GM18870 (cell line): ENCODE data around the gene SLC39A8.

Source experiments
- ATAC-seq: cut with Tn5 transposase; IDR thresholded peaks from one replicate; pipeline ENCODE4 v1.9.1; 2021; ENCODE audit warnings: moderate library complexity; ENCODE audit not compliant: unreplicated experiment

Gene SLC39A8

DNA sequence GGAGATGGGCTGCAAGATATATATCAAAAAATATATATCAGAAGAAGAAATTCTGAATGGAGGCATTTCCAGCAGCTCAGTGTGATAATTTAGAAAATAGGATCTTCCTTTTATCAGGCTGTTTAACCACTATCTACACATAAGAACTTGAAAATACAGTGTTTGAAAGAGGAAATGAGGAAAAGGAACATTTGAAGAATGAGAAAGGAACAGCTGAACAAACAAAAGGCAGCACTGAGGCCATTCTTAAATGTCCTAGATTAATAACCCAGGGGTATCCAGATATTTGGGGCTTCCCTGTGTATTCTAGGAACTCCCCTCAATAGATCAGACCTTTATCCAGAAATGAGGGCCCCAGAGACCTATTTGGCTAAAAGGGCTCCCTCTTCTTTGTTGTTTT, 4.1 kb downstream of the SLC39A8 start:
- no peak for ATAC-seq

- ATAC-seq, result no peak
Measured at GRCh38 chr4:102339018-102339417, 6.3 kb downstream of the SLC39A8 start.

- ATAC-seq, result no peak
Measured at GRCh38 chr4:102338405-102338804, 6.9 kb downstream of the SLC39A8 start.

DNA sequence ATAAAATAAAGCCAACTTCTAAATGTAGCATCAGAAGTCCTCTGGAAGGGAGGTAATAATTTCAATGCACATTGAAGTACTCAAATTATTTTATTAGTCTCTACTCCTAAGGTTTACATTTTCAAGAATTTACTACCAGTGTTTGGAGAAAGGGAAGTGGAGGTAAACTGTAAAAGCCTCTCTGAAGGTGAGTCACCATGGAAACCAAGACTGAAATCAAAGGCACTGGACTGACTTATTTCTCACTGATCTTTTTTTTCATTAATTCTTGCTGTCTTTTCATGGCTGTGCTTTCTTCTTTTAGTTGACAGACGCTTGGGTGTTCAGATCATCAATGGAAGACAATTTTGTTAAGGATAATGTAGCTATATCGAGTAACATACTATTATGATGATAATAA, 9.7 kb downstream of the SLC39A8 start:
- ATAC-seq, result no peak

GRCh38 chr4:102334624-102335023, 10.7 kb downstream of the SLC39A8 start:
- ATAC-seq, result no peak

DNA sequence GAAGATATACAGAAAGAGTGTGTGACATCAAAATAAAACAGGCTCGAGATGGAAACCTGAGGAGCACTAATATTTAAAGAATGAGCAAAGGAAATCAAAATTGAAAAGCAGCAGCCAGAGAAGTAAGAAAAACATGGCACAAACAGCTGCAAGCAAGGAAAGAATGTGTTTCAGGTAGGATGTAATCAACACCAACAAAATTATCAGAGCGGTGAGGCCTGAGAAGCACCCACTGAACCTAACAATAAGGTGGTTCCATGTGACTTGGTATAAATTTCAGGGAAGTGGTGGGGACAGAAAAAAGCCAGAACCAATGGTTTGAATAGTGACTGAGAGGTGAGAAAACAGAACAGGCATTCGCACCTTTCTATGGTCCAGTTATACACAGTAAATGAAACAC, 11.5 kb downstream of the SLC39A8 start:
- no peak for ATAC-seq

GRCh38 chr4:102328045-102328444, 17.2 kb downstream of the SLC39A8 start:
- no peak for ATAC-seq

DNA sequence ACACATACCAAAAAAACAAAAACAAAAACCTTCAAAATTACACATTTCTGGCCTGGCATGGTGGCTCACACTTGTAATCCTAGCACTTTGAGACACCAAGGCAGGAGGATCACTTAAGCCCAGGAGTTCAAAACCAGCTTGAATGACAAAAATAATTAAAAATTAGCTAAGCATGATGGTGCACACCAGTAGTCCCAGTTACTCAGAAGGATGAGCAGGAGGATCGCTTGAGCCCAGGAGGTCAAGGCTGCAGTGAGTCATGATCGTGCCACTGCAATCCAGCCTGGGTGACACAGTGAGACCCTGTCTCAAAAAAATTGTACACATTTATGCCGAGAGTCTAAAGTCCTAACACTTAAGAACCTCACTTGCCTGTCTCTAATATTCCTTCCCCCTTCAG, 18.3 kb downstream of the SLC39A8 start:
- ATAC-seq, result no peak

- ATAC-seq, result no peak
Measured at GRCh38 chr4:102324730-102325129, 20.6 kb downstream of the SLC39A8 start.

DNA sequence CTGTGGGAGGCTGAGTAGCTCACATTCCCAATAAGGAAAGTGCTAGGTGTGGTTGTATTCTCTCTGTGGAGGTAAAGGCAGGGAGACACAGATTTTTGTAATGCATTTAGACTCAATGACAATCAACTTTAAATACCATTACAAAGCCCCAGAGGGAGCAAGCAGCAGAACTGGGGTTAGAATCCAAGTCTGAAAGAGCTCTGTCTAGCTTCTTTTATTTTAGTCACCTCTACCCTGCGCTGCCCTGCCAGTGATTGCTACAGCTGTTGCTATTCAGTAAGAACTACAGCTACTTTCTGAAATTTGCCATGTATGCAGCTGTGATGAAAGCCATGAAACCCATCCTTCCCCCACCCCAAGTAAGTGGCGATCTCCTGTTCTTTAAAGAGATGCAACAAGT, 22.5 kb downstream of the SLC39A8 start:
- no peak for ATAC-seq

DNA sequence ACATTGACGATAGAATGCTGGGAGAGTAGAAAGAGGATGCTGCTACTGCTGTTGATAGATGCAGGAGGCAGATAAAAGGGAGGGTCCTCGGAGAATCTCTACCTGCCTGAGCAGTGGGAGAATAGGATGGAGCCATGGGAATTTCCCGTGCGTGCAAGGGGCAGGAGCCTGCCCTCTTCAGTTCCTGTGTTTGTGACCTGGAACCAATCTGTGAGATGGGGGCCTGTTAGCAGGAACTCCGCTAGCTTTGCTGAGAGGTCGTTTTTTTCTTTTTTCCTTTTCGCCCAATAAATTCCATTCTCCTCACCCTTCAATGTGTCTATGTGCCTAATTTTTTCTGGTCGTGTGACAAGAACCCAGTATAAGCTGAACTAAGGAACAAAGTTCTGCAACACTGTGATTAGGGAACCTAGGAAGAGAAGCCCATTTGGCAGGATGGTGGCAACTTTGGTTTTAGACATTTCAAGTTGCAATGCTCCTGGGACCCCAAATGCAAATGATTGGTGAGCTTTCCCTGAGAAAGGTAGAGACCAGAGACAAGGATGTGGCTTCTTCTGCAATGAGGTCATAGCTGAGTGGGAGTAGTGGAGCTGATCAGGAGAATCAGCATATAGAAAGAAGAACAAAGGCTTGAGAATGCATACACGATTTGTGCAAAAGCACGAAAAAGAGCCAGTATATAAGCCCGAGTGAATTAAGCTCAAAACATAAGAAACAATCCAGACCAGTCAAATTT, 23.9 kb downstream of the SLC39A8 start:
- peak; percentile 92 for ATAC-seq

GRCh38 chr4:102319594-102319993, 25.7 kb downstream of the SLC39A8 start:
- no peak for ATAC-seq

GRCh38 chr4:102318526-102318925, 26.8 kb downstream of the SLC39A8 start:
- ATAC-seq, result no peak

GRCh38 chr4:102318105-102318504, 27.2 kb downstream of the SLC39A8 start:
- no peak for ATAC-seq

DNA sequence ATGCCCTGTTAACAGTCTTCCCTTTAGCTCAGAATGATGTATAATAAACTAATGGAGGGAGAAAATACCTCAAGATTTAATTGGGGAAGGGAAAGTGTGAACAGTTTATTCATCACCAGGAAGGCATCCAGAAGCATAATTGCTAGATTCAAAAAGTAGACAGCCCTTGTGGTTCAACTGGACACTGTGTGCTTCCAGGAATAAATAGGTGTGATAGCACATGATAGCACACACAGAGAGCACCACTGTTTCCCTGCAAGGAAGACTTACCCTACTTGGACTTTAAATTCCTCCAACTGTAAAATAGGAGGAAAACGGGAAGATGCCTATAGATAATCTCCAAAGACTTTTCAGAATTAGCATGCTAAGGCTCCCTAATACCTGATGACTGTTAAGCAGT, 27.8 kb downstream of the SLC39A8 start:
- ATAC-seq, result no peak

- ATAC-seq, result no peak
Measured at GRCh38 chr4:102316585-102316984, 28.7 kb downstream of the SLC39A8 start.

DNA sequence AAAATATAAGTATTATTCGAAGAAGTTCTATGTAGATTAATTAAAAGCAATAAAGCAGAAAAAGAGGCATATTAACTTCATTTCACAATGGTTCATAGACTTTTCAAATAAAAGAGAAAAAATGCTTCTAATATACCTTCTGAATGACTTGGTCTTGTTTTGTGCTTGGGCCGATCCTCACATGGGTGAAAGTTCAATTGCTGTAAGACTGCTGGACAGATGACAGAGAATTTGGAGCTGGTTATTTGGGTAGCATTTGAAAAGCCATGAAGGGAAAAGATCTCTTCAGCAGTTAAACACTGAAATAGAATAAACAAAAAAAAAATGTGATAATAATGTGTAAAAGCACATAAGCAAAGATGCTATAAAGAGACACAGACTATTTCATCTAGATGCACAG, 29.8 kb downstream of the SLC39A8 start:
- ATAC-seq, result no peak

DNA sequence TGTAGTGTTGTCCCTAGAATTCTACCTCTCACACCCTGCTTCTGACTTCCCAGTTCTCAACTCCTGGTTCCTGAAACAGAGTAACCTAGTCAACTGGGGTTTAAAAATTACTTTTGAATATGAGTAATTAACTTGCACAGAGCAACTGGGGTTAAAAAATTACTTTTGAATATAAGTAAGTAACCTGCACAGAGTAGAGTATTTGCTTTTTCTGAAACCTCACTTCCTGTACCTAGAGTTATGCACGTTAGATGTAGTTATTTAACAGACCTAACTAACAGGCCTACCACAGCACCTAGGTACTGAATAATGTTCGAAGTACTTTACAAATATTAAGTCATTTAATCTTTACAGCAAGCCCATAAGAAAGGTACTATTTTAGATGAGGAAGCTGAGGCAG, 32.9 kb downstream of the SLC39A8 start:
- no peak for ATAC-seq

DNA sequence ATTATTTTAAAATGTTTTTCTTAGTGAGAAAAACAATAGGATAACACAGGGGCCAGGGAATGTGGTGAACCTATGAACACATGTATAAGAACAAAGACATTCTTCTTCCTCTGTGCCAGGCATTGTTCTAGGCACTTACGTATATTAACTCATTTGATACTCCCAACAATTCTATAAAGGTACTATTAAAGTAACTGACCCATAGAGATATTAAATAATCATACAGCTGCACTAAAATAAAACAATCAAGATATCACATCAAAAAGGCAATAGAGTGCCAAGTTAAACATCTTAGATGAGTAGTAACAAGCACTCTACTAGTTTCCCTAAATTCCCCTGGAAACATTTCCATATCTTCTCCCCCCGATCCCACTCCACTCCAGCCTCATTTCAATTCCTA, 33.4 kb downstream of the SLC39A8 start:
- ATAC-seq, result no peak

GRCh38 chr4:102311407-102311806, 33.9 kb downstream of the SLC39A8 start:
- no peak for ATAC-seq

DNA sequence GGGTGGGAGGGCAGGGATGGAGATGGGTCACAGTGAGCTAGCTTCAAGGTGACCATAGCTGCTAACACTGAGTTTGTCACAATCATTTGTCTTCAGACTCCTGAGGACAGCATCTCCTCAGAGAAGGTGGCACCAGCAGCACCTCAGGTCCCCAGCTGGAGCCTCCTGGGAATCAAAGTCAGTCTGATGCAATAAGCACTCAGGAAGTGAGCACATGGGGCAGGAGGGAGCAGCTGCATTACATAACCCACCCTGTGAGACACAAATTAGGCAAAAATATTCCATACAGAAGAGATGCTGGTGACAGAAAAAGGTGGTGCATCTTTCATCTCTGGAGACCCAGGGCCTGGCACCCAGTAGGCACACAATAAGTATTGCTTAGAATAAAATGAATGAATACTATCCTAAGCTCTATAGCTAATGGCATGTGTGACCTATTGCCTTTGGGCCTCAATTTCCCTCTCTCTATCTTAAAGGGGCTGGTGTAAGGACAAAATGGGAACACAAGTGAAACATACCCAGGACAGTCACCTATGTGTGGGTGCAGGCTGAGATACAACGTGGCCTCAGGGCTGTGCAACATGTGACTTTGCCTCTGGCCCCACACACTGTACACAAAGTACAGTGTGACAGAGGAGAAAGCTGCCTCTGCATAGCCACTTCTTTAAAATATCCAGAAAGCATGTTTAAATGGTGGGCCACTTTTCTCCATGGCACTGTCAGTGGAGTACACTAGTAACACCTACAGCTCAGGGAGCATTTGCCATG, 37.1 kb downstream of the SLC39A8 start:
- ATAC-seq, result no peak

- no peak for ATAC-seq
Measured at GRCh38 chr4:102305666-102306065, 39.6 kb downstream of the SLC39A8 start.

- no peak for ATAC-seq
Measured at GRCh38 chr4:102302762-102303161, 42.5 kb downstream of the SLC39A8 start.
